ENCODE measurements around the gene LYPD4.

DNA sequence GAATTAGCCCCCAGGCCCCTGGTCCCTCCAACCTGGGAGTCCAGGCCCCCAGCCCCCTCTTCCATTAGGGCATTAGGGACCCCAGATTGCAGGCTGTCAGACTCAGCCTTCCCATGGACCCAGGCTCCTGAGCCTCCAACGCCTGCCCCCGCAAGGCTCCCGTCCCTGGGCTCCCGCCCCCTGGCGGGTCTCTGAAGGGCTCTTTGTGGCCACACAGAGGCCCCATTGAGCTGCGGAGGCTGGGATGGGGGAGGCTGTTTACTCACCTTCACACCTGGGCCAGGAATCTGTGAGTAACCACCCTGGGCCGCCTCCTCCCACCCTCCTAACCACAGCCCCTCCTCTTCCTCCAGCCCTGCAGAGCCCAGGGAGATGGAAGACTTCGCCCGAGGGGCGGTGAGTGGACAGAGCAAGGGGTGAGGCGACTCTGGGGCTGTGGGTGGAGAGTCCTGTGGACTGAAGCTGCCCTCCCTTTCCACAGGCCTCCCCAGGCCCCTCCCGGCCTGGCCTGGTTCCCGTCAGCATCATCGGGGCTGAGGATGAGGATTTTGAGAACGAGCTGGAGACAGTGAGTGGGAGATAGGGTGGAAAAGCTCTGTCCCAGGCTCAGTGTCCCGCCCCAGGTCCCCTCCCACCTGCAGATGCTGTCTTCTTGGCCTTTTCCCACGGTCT lies 43.4 kb upstream of the LYPD4 start:
- TF ChIP-seq GATA2 (IDR thresholded peaks at IDR 0.05; ENCODE audit: low read depth, low read length) (no peak), GATA3 (IDR thresholded peaks at IDR 0.05; ENCODE audit: low read depth, low read length) (no peak)

Data from SH-SY5Y (cell line).